H9 (cell line): ENCODE data around the gene LYPD6. TPM values are rescaled to one million over a fixed set of nuclear protein-coding genes. Genes with fewer than 3 reads are reported as not detected.

ENCODE experiments used
- DNase-seq: peaks from one replicate; pipeline ENCODE4 v3.0.0-alpha.2; 2017
- H2AFZ ChIP-seq: one replicate; pipeline ENCODE4 v1.6.1; 2013; ENCODE audit warnings: mild to moderate bottlenecking, low read length, control low read depth, moderate library complexity
- H2AK5ac ChIP-seq: 2 replicates; pipeline ENCODE4 v1.6.1; 2013; ENCODE audit warnings: low read length, control low read depth, mixed read lengths; ENCODE audit not compliant: insufficient read length
- H2BK120ac ChIP-seq: one replicate; pipeline ENCODE4 v1.6.1; 2013; ENCODE audit warnings: low read depth, mild to moderate bottlenecking, low read length, control low read depth, inconsistent platforms; ENCODE audit not compliant: poor library complexity, severe bottlenecking
- H2BK12ac ChIP-seq: 2 replicates; pipeline ENCODE4 v1.6.1; 2013; ENCODE audit warnings: low read length, control low read depth, mixed read lengths, low read depth; ENCODE audit not compliant: insufficient read length
- H2BK15ac ChIP-seq: 2 replicates; pipeline ENCODE4 v1.6.1; 2013; ENCODE audit warnings: low read depth, low read length, control low read depth
- H2BK20ac ChIP-seq: one replicate; pipeline ENCODE4 v1.6.1; 2013; ENCODE audit warnings: low read depth, mild to moderate bottlenecking, low read length, control low read depth, inconsistent platforms; ENCODE audit not compliant: poor library complexity, severe bottlenecking
- H2BK5ac ChIP-seq: 2 replicates; pipeline ENCODE4 v1.6.1; 2013; ENCODE audit warnings: low read length, control low read depth, mixed read lengths; ENCODE audit not compliant: insufficient read length
- H3K14ac ChIP-seq: 2 replicates; pipeline ENCODE4 v1.6.1; 2013; ENCODE audit warnings: low read length, control low read depth; ENCODE audit not compliant: insufficient read depth
- H3K18ac ChIP-seq: 2 replicates; pipeline ENCODE4 v1.6.1; 2013; ENCODE audit warnings: low read depth, mild to moderate bottlenecking, mixed read lengths, low read length, control low read depth; ENCODE audit not compliant: insufficient read length
- H3K23ac ChIP-seq: 2 replicates; pipeline ENCODE4 v1.6.1; 2013; ENCODE audit warnings: low read length, control low read depth, mixed read lengths, low read depth; ENCODE audit not compliant: insufficient read length
- H3K23me2 ChIP-seq: 2 replicates; pipeline ENCODE4 v1.6.1; 2013; ENCODE audit warnings: low read depth, mild to moderate bottlenecking, mixed read lengths, low read length, control low read depth; ENCODE audit not compliant: insufficient read length, poor library complexity, severe bottlenecking
- H3K27ac ChIP-seq: 2 replicates; pipeline ENCODE4 v1.5.1; 2013; ENCODE audit warnings: low read length, control low read depth, mixed read lengths, low read depth; ENCODE audit not compliant: insufficient read length
- H3K27me3 ChIP-seq: 2 replicates; pipeline ENCODE4 v1.6.1; 2013; ENCODE audit warnings: low read length, control low read depth, inconsistent platforms; ENCODE audit not compliant: insufficient read depth
- H3K4ac ChIP-seq: 2 replicates; pipeline ENCODE4 v1.6.1; 2013; ENCODE audit warnings: low read depth, mild to moderate bottlenecking, control low read depth, inconsistent platforms, low read length, moderate library complexity
- H3K4me1 ChIP-seq: 2 replicates; pipeline ENCODE4 v1.6.1; 2013; ENCODE audit warnings: low read length, control low read depth, inconsistent platforms; ENCODE audit not compliant: insufficient read depth
- H3K4me2 ChIP-seq: 2 replicates; pipeline ENCODE4 v1.6.1; 2013; ENCODE audit warnings: low read length, control low read depth, mixed read lengths; ENCODE audit not compliant: insufficient read length, insufficient read depth
- H3K56ac ChIP-seq: 2 replicates; pipeline ENCODE4 v1.6.1; 2013; ENCODE audit warnings: low read depth, mild to moderate bottlenecking, mixed read lengths, low read length, control low read depth; ENCODE audit not compliant: insufficient read length
- H3K79me1 ChIP-seq: 2 replicates; pipeline ENCODE4 v1.6.1; 2013; ENCODE audit warnings: low read depth, mild to moderate bottlenecking, moderate library complexity, low read length, control low read depth, inconsistent platforms; ENCODE audit not compliant: insufficient read depth, poor library complexity, severe bottlenecking
- H3K79me2 ChIP-seq: 2 replicates; pipeline ENCODE4 v1.6.1; 2013; ENCODE audit warnings: low read length, control low read depth, inconsistent platforms; ENCODE audit not compliant: insufficient read depth
- H3K9ac ChIP-seq: 2 replicates; pipeline ENCODE4 v1.6.1; 2013; ENCODE audit warnings: low read length, control low read depth, mixed read lengths; ENCODE audit not compliant: insufficient read length; ENCODE audit errors: extremely low read depth
- H3K9me3 ChIP-seq: one replicate; pipeline ENCODE4 v1.6.1; 2013; ENCODE audit warnings: low read depth, low read length, inconsistent platforms; ENCODE audit not compliant: control insufficient read depth
- H3T11ph ChIP-seq: one replicate; pipeline ENCODE4 v1.6.1; 2013; ENCODE audit warnings: mild to moderate bottlenecking, low read length, control low read depth, inconsistent platforms
- H4K20me1 ChIP-seq: one replicate; pipeline ENCODE4 v1.6.1; 2013; ENCODE audit not compliant: control insufficient read depth, insufficient read length, insufficient read depth
- H4K5ac ChIP-seq: 2 replicates; pipeline ENCODE4 v1.6.1; 2013; ENCODE audit warnings: low read depth, mild to moderate bottlenecking, mixed read lengths, low read length, control low read depth; ENCODE audit not compliant: insufficient read length
- H4K8ac ChIP-seq: replicated peaks from 2 replicates; pipeline ENCODE4 v1.6.1; 2013; ENCODE audit warnings: low read length, control low read depth, mixed read lengths, low read depth; ENCODE audit not compliant: insufficient read length
- H4K91ac ChIP-seq: 2 replicates; pipeline ENCODE4 v1.6.1; 2013; ENCODE audit warnings: low read depth, mild to moderate bottlenecking, moderate library complexity, mixed read lengths, low read length, control low read depth; ENCODE audit not compliant: insufficient read length
- H3K27ac Mint-ChIP-seq, 3 experiments: 2 replicates in 2 of 3; 3 replicates in 1 of 3; pipeline ENCODE4 v1.8.0; 2020 to 2021; ENCODE audit warnings: mixed read lengths in 3 of 3, mild to moderate bottlenecking in 1 of 3, moderate library complexity in 1 of 3
- H3K27me3 Mint-ChIP-seq: 2 replicates; pipeline ENCODE4 v1.8.0; 2021; ENCODE audit warnings: low read depth, mild to moderate bottlenecking, moderate library complexity, mixed read lengths
- H3K36me3 Mint-ChIP-seq, 3 experiments: 2 replicates in 2 of 3; 3 replicates in 1 of 3; pipeline ENCODE4 v1.8.0; 2020 to 2021; ENCODE audit warnings: low read depth in 3 of 3, mixed read lengths in 3 of 3; ENCODE audit not compliant: insufficient read depth in 1 of 3
- H3K4me1 Mint-ChIP-seq, 2 experiments: 2 replicates each; pipeline ENCODE4 v1.8.0; 2020; ENCODE audit warnings: mixed read lengths in 2 of 2
- H3K4me3 Mint-ChIP-seq, 2 experiments: 2 replicates in 1 of 2; 3 replicates in 1 of 2; pipeline ENCODE4 v1.8.0; 2020 to 2021; ENCODE audit warnings: mild to moderate bottlenecking in 2 of 2, mixed read lengths in 2 of 2, moderate library complexity in 1 of 2
- H3K9me3 Mint-ChIP-seq, 2 experiments: 2 replicates in 1 of 2; 3 replicates in 1 of 2; pipeline ENCODE4 v1.8.0; 2020; ENCODE audit warnings: mild to moderate bottlenecking in 2 of 2, mixed read lengths in 2 of 2, moderate library complexity in 1 of 2
- CTCF ChIP-seq: fragments of 200-600 bp; sonication (generic); conservative IDR thresholded peaks from 3 replicates; pipeline ENCODE4 v1.8.0; 2021; ENCODE audit warnings: antibody characterized with exemption, mild to moderate bottlenecking
- WGBS: extraction: QIAGEN DNeasy Blood & Tissue Kit; methylation state at CpG from one replicate; pipeline ENCODE4 v1.1.7; 2013; ENCODE audit warnings: missing lambda C conversion rate, low lambda C conversion rate, mixed read lengths; ENCODE audit not compliant: insufficient read length; ENCODE audit errors: extremely low coverage; 5-methylcytosine and 5-hydroxymethylcytosine counted together
- total RNA-seq: library from RNA; stranded (reverse); gene quantifications from 2 replicates; pipeline ENCODE4 v1.2.1, GENCODE V29; 2021

The LYPD6 gene
- total RNA-seq, 1 experiment from 2014 or later: 3.0 TPM

GRCh38 chr2:149370061-149370775 is 39.8 kb downstream of the LYPD6 start:
- Mint-ChIP-seq H3K4me1 (peaks cover 9 to 15% of the 10 kb centered on the region in 2 experiments), H3K27ac (no peak overlapping the region), H3K9me3 (peaks cover 0 to 7% of the 10 kb centered on the region in 2 experiments; a peak in 2 of 5 replicates), H3K4me3 (no peak overlapping the region), H3K27me3 (no peaks in the 10 kb centered on the region), H3K36me3 (peaks cover 11 to 25% (median 17%) of the 10 kb centered on the region in 3 experiments)
- Histone ChIP-seq H3T11ph (no peak overlapping the region), H2AK5ac (no peak overlapping the region), H3K79me1 (no peaks in the 10 kb centered on the region), H3K27me3 (no peaks in the 10 kb centered on the region), H3K27ac (no peak overlapping the region), H3K23ac (no peak overlapping the region), H4K91ac (no peak overlapping the region), H3K14ac (no peak overlapping the region), H2AFZ (no peak overlapping the region), H3K18ac (no peak overlapping the region), H2BK5ac (no peak overlapping the region), H4K5ac (no peak overlapping the region), H4K20me1 (no peaks in the 10 kb centered on the region), H3K9me3 (no peaks in the 10 kb centered on the region), H2BK20ac (no peak overlapping the region), H3K23me2 (no peaks in the 10 kb centered on the region), H3K9ac (no peak overlapping the region), H3K4ac (no peak overlapping the region), H2BK15ac (no peak overlapping the region), H2BK12ac (no peak overlapping the region), H2BK120ac (no peak overlapping the region), H3K4me1 (peaks cover 2% of the 10 kb centered on the region; the same call in 1 of the 2 replicates), H4K8ac (no peak overlapping the region), H3K56ac (no peak overlapping the region), H3K4me2 (no peak overlapping the region), H3K79me2 (no peaks in the 10 kb centered on the region)
- no peak for DNase-seq
- TF ChIP-seq CTCF: no peak
- WGBS: no CpG with 5 or more reads among the region's 5 CpGs
